Stimulated activated CD8-positive, alpha-beta memory T cell treated with anti-CD3 and anti-CD28 coated beads, Interleukin-15, amount 100 ng/mL, for 1 hour (primary cell): Measurements from ENCODE around the gene GATAD2A.
A peak's percentile ranks its signal among the peaks of the same experiment; 100 is the strongest.
"Not testable (repeated sequence)": the region's sequence is repeated elsewhere in the genome, so short reads cannot be mapped to it uniquely, and the experiment has no call there.

Source experiments
- DNase-seq: peaks from one replicate; pipeline ENCODE4 v3.0.0-alpha.2; 2020; ENCODE audit warnings: low read depth

GATAD2A gene

GRCh38 chr19:19388568-19389555 is 16.6 kb upstream of the GATAD2A start:
- no peak for DNase-seq

- DNase-seq = not testable (repeated sequence)
These were observed 15.8 kb upstream of the GATAD2A start for GRCh38 chr19:19389683-19390082.

DNA sequence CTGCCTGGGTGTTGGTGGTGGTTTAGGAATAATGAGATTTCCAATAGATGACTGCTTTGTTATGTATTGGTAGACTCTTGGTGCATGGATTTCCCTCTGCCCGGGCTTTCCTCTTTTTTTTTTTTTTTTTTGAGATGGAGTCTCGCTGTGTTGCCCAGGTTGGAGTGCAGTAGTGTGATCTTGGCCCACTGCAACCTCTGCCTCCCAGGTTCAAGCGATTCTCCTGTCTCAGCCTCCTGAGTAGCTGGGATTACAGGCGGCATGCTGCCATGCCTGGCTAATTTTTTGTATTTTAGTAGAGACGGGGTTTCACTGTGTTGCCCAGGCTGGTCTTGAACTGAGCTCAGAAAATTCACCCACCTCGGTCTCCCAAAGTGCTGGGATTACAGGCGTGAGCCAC is 11.1 kb upstream of the GATAD2A start:
- not testable (repeated sequence) for DNase-seq

DNA sequence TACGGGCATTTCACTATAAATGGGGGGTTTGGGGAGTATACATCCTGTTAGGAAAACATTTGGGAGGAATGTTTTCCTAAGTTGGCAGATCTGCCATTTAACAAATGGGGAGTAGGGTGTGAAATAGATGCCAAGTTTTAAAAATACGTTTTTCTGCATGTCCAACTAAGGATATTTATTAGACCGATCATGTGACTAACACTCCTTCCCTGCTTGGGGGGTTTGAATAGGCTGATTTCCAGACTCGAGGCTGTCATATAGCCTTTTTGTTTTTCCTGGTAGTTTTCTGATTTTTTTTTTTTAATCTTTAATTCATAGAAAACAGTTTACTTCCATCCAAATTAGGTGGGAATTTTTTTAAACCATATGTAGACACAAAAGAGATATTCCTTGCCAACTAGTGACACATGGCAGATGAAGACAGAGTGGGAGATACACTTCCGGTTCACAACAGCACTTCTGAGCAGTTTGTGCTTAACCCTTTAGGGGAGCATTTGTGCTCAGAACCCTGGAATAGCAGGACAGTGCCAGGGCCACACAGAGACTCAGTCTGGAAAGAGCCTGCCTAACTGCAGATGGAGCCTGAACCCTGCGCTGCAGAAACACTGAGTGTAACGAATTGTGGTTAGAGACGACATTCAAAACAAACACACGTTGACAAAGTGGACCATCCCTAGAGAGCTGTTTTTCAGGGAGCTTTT is 5.6 kb upstream of the GATAD2A start:
- no peak for DNase-seq

DNA sequence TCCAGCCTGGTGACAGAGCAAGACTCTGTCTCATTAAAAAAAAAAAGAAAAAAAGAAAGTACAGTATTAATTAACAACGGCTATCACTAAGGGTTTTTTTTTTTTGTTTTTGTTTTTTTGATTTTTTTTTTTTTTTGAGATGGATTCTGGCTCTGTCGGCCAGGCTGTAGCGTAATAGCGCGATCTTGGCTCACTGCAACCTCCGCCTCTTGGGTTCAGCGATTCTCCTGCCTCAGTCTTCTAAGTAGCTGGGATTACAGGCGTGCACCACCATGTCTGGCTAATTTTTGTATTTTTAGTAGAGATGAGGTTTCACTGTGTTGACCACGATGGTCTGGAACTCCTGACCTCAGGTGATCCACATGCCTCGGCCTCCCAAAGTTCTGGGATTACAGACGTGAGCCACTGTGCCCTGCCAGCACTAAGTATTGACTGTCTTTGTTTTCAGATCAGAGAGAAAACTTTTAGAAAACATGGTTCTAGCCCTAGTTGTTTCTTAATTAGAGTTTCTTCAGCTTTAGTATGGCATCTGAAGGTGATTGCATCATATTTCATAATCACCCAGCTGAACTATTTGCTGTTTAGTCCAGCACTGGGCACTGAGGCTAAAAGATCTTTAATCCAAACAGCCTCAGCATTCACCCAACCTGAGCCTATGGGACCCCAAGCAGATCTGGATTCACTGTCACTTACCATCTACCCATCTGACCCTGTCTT is 2.7 kb upstream of the GATAD2A start:
- no peak for DNase-seq

DNA sequence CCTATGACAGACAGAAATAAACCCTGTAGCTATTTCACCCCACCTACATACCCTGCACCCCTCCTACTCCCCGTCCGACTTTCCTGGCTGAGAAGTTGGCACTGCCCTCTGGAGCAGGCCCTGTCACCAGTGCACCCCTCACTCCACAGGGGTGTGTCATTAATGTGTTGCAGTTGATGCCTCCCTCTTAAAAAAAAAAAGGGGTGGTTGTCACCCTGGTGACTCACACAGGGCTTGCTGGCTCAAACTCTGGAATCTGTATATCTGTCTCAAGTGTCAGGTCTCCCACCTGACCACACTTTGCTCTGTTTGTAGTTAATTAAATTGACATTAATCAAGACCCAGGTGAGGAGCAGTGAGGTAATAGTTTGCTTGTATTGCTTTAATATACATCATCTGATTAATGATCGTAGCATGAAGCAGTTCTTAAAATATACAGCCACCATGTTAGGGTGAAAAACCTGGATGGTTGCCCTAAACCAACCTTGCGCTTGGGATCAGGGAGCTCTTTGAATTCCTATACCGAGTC is 2.0 kb upstream of the GATAD2A start:
- no peak for DNase-seq

DNA sequence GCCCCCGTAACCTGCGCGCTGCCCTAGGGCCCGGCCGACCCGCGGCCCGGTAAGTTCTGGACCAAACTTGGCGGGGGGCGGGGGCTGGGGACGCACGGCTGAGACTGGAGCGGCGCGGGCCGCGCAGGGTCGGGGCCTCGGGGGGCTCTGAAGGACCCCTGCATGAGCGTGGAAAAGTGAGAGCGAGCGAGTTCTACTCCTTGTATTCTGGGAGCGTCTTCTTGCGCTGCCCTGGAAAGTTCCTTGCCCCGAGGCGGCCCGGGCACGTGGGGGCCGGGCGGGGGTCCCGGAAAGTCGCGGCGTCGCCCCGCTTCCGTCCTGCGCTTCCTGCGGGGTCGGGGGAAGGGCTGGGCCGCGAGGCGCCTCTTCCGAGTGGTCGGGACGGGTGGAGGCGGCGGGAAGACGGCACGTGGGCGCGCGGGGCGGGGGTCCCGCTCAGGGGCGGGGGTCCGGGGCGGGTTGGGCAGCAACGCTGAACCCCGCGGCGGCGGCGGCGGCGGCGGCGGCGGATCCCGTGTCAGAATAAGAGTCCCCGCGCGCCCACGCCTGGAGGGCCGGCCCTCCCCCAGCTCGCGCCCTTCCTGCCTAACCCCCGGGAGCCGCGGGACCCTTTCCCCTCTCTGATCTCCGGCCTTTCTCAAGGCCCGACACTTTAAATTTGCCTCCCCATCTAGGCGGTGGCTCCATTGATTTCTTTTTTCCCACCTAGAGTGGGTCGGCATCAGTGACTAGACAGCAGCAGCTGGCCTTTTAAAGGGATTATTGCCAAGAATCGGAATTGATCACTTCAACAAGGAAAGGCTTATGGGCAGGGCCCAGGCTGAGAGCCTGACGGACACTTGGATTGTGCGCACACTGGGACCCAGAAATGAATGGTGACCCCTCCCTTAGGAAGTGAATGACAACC is 749 bp downstream of the GATAD2A start:
- DNase-seq = no peak

DNA sequence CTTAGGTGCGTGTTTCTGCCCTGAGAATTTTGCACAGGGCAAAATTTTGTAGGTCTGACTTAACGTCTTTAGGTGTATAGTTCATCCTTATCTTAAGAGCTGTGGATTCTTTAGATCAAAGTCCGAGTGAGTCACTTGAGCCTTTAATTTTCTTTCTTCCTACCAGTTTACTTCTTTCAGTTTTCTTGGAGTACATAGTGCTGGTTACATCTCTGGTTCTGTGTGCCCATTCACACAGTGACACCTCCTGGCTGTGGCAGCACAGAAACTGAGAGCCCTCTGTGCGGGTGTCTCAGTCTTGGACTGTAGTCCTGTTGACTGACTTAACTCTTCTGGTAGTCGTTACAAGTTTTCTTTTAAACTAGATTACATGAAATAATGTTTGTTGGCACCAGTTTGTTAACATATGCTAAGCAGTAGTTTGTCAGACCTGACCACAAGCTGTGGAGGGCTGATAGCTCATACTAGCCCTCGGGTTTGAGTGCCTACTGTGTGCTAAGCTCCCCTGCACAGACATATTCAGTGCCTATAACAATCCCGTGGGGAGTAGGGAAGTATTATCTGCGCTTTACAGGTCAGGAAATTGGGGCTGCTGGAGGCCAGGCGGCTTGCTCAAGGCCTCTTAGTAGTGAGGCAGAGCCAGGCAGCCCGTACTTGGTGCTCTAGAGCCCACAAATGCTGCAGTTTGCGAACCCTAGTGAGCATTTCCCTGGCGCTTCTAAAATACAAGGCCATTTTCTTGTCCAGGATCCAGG is 1.6 kb downstream of the GATAD2A start:
- DNase-seq = peak; percentile 31

- no peak for DNase-seq
These were observed 2.1 kb downstream of the GATAD2A start for GRCh38 chr19:19407633-19407930.

DNA sequence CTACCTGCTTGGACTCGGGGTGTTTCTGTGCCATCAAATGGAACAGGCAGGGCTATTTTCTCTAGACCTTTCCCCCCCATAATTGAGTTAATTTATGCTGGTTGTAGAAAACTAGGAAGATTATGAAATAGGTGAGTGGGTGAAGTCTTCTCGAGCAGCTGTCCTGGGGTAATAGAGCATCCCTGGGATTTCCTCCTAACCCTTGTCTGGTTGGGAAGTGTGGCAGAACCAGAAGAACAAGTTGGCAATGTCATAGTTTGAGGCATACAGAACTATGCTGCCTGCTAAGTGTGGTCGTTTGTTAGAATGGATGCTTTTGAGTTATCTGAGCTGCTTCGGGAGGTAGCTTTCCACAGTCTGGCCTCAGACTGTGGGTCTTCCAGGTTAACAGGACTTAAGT is 3.7 kb downstream of the GATAD2A start:
- DNase-seq = no peak

DNA sequence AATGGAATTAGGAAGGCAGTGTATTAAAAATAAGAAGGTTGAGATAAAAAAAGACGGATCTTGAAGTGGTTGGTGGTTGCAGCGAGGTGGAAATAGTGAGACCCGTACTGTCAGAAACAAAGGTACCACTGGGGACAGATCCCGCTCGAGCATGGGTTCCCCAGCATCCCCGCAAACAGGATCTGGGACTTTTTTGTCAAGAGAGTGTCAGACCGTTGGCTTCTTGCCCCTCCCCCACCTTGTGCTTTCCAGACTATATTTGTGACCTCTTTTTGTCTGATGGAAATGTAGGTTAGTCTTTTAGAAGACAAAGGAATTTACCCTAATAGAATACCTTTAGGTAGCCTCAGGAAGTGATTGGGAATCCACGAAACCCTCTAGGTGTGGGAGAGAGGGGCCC is 4.2 kb downstream of the GATAD2A start:
- DNase-seq = no peak

DNA sequence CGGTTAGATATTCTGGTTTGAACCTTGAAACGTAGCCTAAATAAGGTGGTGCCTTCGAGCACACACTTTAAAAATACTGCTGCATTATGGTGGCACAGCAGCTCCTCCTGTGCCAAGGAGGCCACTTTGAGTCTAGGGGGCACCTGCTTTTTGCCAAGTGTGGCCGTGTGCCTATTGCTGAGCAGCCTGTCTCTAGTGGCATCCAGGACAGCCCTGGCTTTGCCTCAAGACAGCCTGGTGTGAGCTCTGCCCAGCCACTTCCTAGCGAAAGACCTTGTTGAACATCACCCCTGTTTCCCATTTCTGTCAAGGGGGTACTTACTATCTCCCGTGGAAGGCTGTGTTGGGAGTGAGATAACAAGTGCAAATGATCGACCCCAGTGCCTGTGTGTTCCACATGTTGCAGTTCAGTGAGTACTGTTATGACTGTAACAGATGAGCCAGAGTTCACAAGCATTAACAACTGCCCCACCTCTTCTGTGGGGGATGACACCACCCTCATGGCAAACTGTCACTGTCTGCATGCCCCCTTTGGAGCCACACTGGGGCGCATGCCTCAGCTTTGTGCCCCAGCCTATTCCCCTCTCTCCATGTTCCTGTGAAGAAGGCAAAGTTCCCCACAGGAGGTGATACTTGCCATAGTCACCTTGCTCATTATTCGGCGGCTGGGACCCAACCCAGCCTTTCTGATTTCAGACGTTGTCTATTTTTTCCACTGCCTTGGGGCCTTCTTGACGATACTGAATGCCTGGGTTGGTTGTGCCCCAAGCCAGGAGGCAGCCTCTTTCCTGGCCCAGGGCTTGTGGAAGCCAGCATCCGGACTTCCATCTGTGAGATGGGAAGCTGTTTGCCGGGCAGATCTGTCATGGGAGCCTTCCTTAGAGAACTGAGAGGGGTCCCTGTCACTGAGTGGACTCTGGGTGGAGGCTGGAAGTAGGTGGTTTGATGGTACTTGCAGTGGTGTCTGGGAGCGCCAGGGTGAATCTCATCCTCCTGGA is 5.4 kb downstream of the GATAD2A start:
- no peak for DNase-seq

DNA sequence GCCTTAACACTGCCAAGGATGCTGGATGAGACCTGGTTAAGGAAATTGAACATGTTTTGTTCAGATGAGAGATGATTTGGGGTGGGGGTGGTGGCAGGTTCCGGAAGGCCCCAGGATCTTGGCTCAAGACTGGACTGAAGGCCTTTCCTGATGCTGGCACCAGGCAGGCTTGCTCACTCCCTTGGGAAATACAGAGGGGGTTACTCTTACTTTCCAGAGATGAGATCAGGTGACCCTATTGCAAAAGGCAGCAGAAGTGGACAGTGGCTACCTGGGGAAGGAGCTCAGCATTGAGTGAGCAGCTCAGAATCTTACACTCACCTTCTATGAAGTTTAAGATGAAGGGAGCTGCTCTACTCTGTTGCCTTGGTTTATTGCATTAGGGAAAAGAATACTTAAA is 10.8 kb downstream of the GATAD2A start:
- no peak for DNase-seq

- no peak for DNase-seq
These were observed 11.6 kb downstream of the GATAD2A start for GRCh38 chr19:19417046-19417445.

- no peak for DNase-seq
These were observed 12.3 kb downstream of the GATAD2A start for GRCh38 chr19:19417628-19418245.

GRCh38 chr19:19418555-19419260 is 13.2 kb downstream of the GATAD2A start:
- DNase-seq = no peak

- DNase-seq = no peak
These were observed 15.3 kb downstream of the GATAD2A start for GRCh38 chr19:19420570-19421298.

GRCh38 chr19:19421299-19421696 is 15.8 kb downstream of the GATAD2A start:
- no peak for DNase-seq
